Hematopoietic multipotent progenitor cell (in vitro differentiated cells): ENCODE measurements around the gene CROCC2. TPM values are rescaled to one million over a fixed set of nuclear protein-coding genes. Genes with fewer than 3 reads are reported as not detected.
A peak's percentile ranks its signal among the peaks of the same experiment; 100 is the strongest.

Experiments
- DNase-seq, 3 donors: peaks; one replicate each; pipeline ENCODE4 v3.0.0-alpha.2; 2011 to 2015; ENCODE audit warnings: low read depth in 2 of 3, low spot score in 2 of 3
- total RNA-seq: library from RNA; depleted of rRNA; stranded (reverse); fragments of >200 nt; gene quantifications from one replicate; pipeline ENCODE4 v1.2.3, GENCODE V29; 2012

Gene CROCC2
- total RNA-seq, 1 donor: not detected

- DNase-seq: no peak
These were observed 76.7 kb downstream of the CROCC2 start for GRCh38 chr2:240982821-240983281.

GRCh38 chr2:240983361-240983995 is 77.3 kb downstream of the CROCC2 start:
- DNase-seq: peak in 2 of 3 donors; percentile 61 to 63

GRCh38 chr2:240983996-240984498 is 77.9 kb downstream of the CROCC2 start:
- DNase-seq: no peak

GRCh38 chr2:240985881-240986786 is 80.0 kb downstream of the CROCC2 start:
- DNase-seq: no peak

GRCh38 chr2:240986787-240987411 is 80.8 kb downstream of the CROCC2 start:
- DNase-seq: no peak

- no peak for DNase-seq
These were observed 81.5 kb downstream of the CROCC2 start for GRCh38 chr2:240987588-240987987.

- DNase-seq: peak in 1 of 3 donors; percentile 56
These were observed 82.0 kb downstream of the CROCC2 start for GRCh38 chr2:240988146-240988545.

- no peak for DNase-seq
These were observed 82.6 kb downstream of the CROCC2 start for GRCh38 chr2:240988571-240989271.

GRCh38 chr2:240989451-240990265 is 83.5 kb downstream of the CROCC2 start:
- DNase-seq: no peak

GRCh38 chr2:240990266-240990529 is 84.1 kb downstream of the CROCC2 start:
- no peak for DNase-seq

- DNase-seq: no peak
These were observed 84.7 kb downstream of the CROCC2 start for GRCh38 chr2:240990726-240991377.

GRCh38 chr2:240991378-240992263 is 85.5 kb downstream of the CROCC2 start:
- peak in 1 of 3 donors; percentile 32 for DNase-seq

- peak in 1 of 3 donors; percentile 57 for DNase-seq
These were observed 86.6 kb downstream of the CROCC2 start for GRCh38 chr2:240992572-240993291.

- no peak for DNase-seq
These were observed 87.5 kb downstream of the CROCC2 start for GRCh38 chr2:240993446-240994170.

GRCh38 chr2:240994171-240994896 is 88.2 kb downstream of the CROCC2 start:
- no peak for DNase-seq
